Measurements from ENCODE around the gene ABHD14A.

The ABHD14A gene

DNA sequence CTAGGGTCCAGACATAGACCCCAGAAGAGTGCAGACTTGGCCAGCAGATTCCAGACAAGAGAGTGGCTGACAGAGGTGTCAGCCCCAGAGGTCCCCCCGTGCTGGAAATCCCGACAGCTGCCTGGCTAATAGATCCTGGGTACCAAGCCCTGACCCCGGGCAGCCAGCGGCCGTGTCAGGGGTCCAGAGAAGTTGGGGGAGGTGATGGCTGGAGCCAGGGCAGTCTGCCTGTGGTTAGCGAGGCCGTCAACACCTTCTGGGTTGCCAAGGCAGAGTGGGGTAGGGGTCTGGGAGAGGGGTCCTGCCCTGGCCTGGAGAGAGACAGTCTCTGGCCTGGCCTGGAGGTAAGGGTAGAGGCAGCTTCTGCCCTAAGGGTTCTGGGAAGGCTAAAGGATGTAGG, 45.9 kb downstream of the ABHD14A start:
- DNase-seq (ENCODE audit: low read depth), result no peak

DNA sequence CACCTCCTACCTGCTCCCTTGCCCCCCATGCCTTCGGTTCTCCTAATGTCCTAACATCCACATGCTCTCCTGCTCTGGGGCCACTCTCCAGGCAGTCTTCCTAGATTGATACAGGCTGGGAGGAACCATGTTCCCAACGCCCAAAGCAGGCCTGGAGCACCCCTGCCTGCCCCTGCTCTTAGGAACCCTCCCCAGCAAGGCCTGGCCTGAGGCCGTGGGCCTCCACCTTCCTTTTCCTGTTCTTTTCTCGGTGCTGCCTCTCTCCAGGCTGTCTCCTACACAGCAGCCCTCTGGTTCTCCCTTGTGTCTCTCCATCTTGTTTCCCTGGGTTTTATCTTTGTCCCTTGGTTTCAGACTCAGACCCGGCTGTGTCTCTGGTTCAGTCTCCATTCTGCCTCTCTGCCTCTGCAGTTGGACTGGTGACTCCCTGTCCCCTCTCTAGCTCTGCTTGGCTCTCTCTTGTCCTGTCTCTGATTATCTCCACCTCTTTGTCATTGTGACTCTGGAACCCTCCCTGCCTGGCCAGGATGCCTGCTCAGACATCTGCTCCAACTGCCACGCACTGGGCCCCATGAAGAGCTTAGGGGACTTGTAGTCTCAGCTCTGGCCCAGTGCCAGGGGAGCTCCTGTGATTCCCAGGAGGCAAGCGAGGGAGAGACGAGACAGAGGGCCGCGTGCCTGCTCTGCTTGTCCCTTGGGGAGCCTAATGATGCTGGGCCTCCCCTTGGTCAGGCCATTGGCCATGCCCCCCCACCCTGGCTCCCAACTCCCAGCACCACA, 46.8 kb downstream of the ABHD14A start:
- no peak for DNase-seq (ENCODE audit: low read depth)

DNA sequence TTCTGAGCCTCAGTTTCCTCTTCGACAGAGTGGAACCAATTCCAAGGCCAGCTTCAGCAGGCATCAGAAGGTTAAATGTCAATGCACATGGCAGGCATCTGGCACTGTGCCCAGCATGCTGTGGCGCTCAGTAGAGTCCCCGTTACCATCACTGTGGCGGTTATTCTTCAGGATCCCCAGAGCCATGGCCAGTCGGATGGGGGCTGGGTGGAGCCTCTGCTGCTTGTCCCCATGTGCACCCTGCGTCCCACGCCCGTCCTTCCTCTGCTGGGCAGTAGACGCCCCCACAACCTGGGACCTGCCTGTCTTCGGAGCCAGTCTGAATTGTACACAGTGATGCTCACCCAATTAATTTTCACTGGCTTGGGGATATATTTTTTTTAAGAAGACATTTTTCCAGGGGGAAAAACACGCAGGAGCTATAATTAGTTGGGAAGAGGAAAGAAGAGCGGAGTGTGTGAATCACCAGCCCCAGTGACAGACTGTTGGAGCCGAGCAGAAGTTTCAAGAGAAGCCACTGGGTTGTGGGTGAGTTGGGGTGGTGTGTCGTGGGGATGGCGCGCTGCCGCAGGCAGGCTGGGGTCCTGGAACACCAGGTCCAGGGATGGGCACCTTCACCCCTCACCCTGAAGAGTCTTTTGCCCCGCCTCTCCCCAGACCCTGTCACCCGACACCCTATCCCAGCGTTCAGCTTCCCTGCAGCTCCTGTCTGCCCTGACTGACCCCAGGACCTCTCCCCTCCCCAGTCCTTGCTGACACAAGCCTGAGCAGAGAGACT, 47.6 kb downstream of the ABHD14A start:
- DNase-seq (ENCODE audit: low read depth), result no peak

- no peak for DNase-seq (ENCODE audit: low read depth)
Measured at GRCh38 chr3:52023101-52023770, 48.4 kb downstream of the ABHD14A start.

- no peak for DNase-seq (ENCODE audit: low read depth)
Measured at GRCh38 chr3:52023860-52024764, 49.2 kb downstream of the ABHD14A start.

DNA sequence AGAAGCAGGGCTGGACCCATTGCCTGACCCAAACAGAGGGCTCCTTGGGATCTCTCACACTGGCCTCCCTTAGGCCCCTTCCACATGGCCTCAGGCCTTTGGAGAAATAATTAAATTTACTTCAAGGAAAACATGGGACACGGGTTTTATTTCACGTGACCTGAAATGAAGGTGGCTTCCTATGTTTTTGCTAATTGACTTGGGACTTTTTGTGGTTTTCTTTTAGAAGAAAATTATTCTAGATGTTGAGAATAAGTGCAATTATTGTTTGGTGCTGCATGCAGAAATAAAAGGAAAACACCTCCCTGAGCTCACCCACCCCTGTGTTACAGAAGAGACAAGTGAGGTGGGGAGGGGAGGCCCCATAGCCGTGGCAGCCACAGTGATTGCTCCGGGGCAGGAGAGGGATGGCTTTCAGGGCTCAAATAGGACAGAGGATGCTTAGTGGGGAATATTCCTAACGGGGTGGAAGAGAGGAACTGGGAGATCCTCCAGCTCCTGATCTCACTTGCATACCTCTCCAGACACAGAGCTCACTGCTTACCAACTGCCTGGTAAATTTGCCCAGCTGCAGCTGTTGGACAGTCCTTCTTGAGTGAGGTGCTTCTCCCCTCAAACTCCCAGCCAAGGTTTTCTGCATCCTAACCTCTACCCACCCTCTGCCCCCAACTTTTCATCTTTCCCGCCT, 50.0 kb downstream of the ABHD14A start:
- DNase-seq (ENCODE audit: low read depth), result no peak

- no peak for DNase-seq (ENCODE audit: low read depth)
Measured at GRCh38 chr3:52025453-52025852, 50.6 kb downstream of the ABHD14A start.

- no peak for DNase-seq (ENCODE audit: low read depth)
Measured at GRCh38 chr3:52026041-52026440, 51.2 kb downstream of the ABHD14A start.

GRCh38 chr3:52028572-52028971, 53.7 kb downstream of the ABHD14A start:
- no peak for DNase-seq (ENCODE audit: low read depth)

DNA sequence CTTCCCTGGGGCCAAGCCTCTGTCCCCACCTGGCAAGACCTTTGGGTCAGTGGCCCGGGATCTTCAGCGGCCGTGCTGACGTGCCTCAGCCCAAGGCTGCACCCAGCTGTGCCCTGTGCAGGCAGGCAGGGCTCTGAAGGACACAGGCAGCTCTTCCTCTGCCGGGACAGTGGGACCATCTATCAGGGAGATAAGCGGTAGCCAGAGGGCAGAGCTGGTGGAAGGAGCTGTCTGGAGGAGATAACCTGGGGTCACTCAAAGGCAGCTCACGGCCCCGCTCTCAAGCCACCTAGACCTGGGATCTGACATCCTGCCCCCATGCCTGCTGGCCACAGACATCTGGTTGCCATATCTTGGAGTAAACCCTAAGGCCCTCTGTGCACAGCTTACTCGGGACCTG, 54.2 kb downstream of the ABHD14A start:
- no peak for DNase-seq (ENCODE audit: low read depth)

DNA sequence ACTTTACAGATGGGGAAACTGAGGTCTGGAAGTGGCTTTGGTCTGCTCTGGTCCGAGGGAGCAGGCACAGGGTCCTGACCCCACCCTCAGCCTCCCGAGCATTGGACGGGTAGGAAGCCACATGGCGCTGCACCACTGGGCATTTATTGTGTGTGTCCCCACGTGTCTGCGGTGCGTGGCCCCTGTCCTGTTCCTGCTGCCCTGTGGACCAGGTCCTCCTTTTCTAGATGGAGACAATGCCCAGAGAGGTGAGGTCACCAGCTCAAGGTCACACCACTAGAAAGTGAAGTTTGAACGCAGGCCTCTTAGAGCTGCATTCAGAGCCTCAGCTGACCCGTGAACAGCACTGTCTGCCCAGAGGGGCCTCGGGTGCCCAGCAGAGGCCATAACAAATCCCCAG, 54.7 kb downstream of the ABHD14A start:
- no peak for DNase-seq (ENCODE audit: low read depth)

All from activated T-helper 1 cell treated with Interleukin-2 at 50 U/mL for 16 hours (primary cell).